A549 (cell line): ENCODE measurements around the gene ASTL. TPM values are rescaled to one million over a fixed set of nuclear protein-coding genes. Genes with fewer than 3 reads are reported as not detected.

Source experiments
- ATAC-seq, 2 experiments: fragments of 200-7000 bp in 1 of 2; fragments of >200 bp in 1 of 2; cut with Nextera tagmentation in 1 of 2; cut with Tn5 transposase in 1 of 2; 3 replicates each; pipeline versions ENCODE4 v1.8.0 to v1.9.1; 2018 to 2020; ENCODE audit warnings: mild to moderate bottlenecking in 1 of 2, moderate library complexity in 1 of 2
- CTCF ChIA-PET: fragments of 300-600 bp; sonication (Branson Sonifier 250); formaldehyde crosslinking; extraction: SDS; loops from one replicate; lab custom pipeline; 2021; ENCODE audit warnings: antibody characterized with exemption, inconsistent platforms; lab: Yijun Ruan, JAX
- POLR2A ChIA-PET: fragments of 350-600 bp; formaldehyde crosslinking; extraction: SDS; loops from one replicate; lab custom pipeline; 2021; ENCODE audit warnings: antibody characterized with exemption, inconsistent platforms; lab: Yijun Ruan, JAX
- DNase-seq, 2 experiments: peaks; one replicate each; pipeline versions ENCODE4 v3.0.0 to v3.0.0-alpha.2; 2011 to 2016; ENCODE audit warnings: low read depth in 1 of 2, low spot score in 1 of 2
- FAIRE-seq: peaks from 2 replicates; lab custom pipeline; 2011; peaks lifted over from hg19 to GRCh38; lab: Jason Lieb, UNC
- H3K27ac ChIP-seq, 2 experiments: fragments of >200 bp; sonication (Bioruptor Twin); formaldehyde crosslinking; 3 replicates each; pipeline ENCODE4 v1.5.1; 2016 to 2017
- H3K4me1 ChIP-seq: fragments of >200 bp; sonication (Bioruptor Twin); formaldehyde crosslinking; 3 replicates; pipeline ENCODE4 v1.6.1; 2016
- H3K4me2 ChIP-seq: fragments of >200 bp; sonication (Bioruptor Twin); formaldehyde crosslinking; 3 replicates; pipeline ENCODE4 v1.6.1; 2016
- H3K4me3 ChIP-seq: fragments of >200 bp; sonication (Bioruptor Twin); formaldehyde crosslinking; 3 replicates; pipeline ENCODE4 v1.5.1; 2016
- H3K9me3 ChIP-seq: fragments of >200 bp; sonication (Bioruptor Twin); formaldehyde crosslinking; 3 replicates; pipeline ENCODE4 v1.6.1; 2016
- CBX2 ChIP-seq: fragments of 200-600 bp; sonication (generic); IDR thresholded peaks from 2 replicates; pipeline ENCODE4 v1.6.1; 2016; ENCODE audit warnings: low read depth, mild to moderate bottlenecking, borderline replicate concordance
- ELK1 ChIP-seq: fragments of 150-350 bp; IDR thresholded peaks from 2 replicates; pipeline ENCODE4 v1.6.1; 2014; ENCODE audit warnings: low read depth, mild to moderate bottlenecking, low read length
- ESRRA ChIP-seq: fragments of 150-350 bp; IDR thresholded peaks from 2 replicates; pipeline ENCODE4 v1.6.1; 2014; ENCODE audit warnings: mild to moderate bottlenecking, low read length, borderline replicate concordance
- HEYL ChIP-seq: fragments of 250-450 bp; sonication (Bioruptor Pico); IDR thresholded peaks from 2 replicates; pipeline ENCODE4 v1.8.0; 2021; ENCODE audit warnings: mild to moderate bottlenecking, moderate library complexity
- HOXB13 ChIP-seq: fragments of 250-450 bp; sonication (Bioruptor Pico); IDR thresholded peaks from 2 replicates; pipeline ENCODE4 v1.5.0; 2020; ENCODE audit warnings: low read depth, mild to moderate bottlenecking, moderate library complexity
- JUNB ChIP-seq: fragments of >200 bp; sonication (Bioruptor Twin); formaldehyde crosslinking; IDR thresholded peaks from 2 replicates; pipeline ENCODE4 v1.6.1; 2016
- MAX ChIP-seq: IDR thresholded peaks from 2 replicates; pipeline ENCODE4 v1.6.1; 2012
- MAZ ChIP-seq: fragments of 150-350 bp; IDR thresholded peaks from 2 replicates; pipeline ENCODE4 v1.6.1; 2014; ENCODE audit warnings: antibody characterized with exemption, low read depth, low read length, borderline replicate concordance
- NR3C1 ChIP-seq: fragments of >200 bp; sonication (Bioruptor Twin); formaldehyde crosslinking; IDR thresholded peaks from 3 replicates; pipeline ENCODE4 v1.6.1; 2017
- PHF8 ChIP-seq: fragments of 200-600 bp; sonication (generic); IDR thresholded peaks from 2 replicates; pipeline ENCODE4 v1.6.1; 2016; ENCODE audit warnings: low read depth, mild to moderate bottlenecking, antibody characterized with exemption, moderate library complexity, borderline replicate concordance
- REST ChIP-seq: fragments of 200-600 bp; sonication (generic); IDR thresholded peaks from 2 replicates; pipeline ENCODE4 v1.6.1; 2016; ENCODE audit warnings: antibody characterized with exemption, mild to moderate bottlenecking, moderate library complexity
- USF2 ChIP-seq: fragments of 450-650 bp; IDR thresholded peaks from 2 replicates; pipeline ENCODE4 v1.6.1; 2014; ENCODE audit warnings: antibody characterized with exemption
- ZC3H11A ChIP-seq: fragments of 450-650 bp; IDR thresholded peaks from 2 replicates; pipeline ENCODE4 v1.6.1; 2014; ENCODE audit warnings: antibody characterized with exemption, mild to moderate bottlenecking
- ZSCAN20 ChIP-seq: fragments of 250-450 bp; sonication (Bioruptor Pico); IDR thresholded peaks from 2 replicates; pipeline ENCODE4 v1.8.0; 2022; ENCODE audit warnings: mild to moderate bottlenecking, moderate library complexity
- WGBS: methylation state at CpG from one replicate; pipeline ENCODE4 v1.1.6; 2017; ENCODE audit errors: missing lambda C conversion rate; 5-methylcytosine and 5-hydroxymethylcytosine counted together
- polyA plus RNA-seq, 4 experiments: library from polyadenylated mRNA; depleted of rRNA in 3 of 4; stranded (reverse); fragments of >200 nt; fragmentation: RNase III in 1 of 4; extraction: RNeasy Plus Mini Kit Qiagen cat#74134 plus additional on column Dnase treatment in 1 of 4; gene quantifications; 2 replicates in 3 of 4; 3 replicates in 1 of 4; pipeline ENCODE4 v1.2.3, GENCODE V29; 2011 to 2017

The ASTL gene
- polyA plus RNA-seq, 2 of the 4 experiments (the other 2 are of a cell fraction) = not detected

GRCh38 chr2:96105152-96105915, 33.0 kb downstream of the ASTL start:
- WGBS = 23% methylated on average over 3 of the region's 3 CpGs

GRCh38 chr2:96104487-96104861, 33.8 kb downstream of the ASTL start:
- ChIA-PET CTCF (interaction anchor here (15.3 kb wide), 1 partner anchor 10 kb away, joined by 126 read pairs; the partner anchor contains the start of gene ADRA2B), POLR2A (no interaction called here)
- ATAC-seq (no peak), DNase-seq (no peak), FAIRE-seq (no peak)
- no peak overlapping the region for H3K4me2 ChIP-seq
- peaks cover 12% of the 10 kb centered on the region for H3K9me3 ChIP-seq
- H3K27ac ChIP-seq = no peak overlapping the region
- H3K4me3 ChIP-seq = no peak overlapping the region
- 88% methylated on average over 4 of the region's 6 CpGs for WGBS
- no peak for TF ChIP-seq REST
- H3K4me1 ChIP-seq = no peaks in the 10 kb centered on the region

More at GRCh38 chr2:96105152-96105915, 33.0 kb downstream of the ASTL start:
- ATAC-seq (no peak), DNase-seq (no peak), FAIRE-seq (no peak)
- ChIA-PET POLR2A (no interaction called here), CTCF (interaction anchor here (15.3 kb wide), 1 partner anchor 9 kb away, joined by 126 read pairs; the partner anchor contains the start of gene ADRA2B)
- Histone ChIP-seq H3K4me2 (no peak overlapping the region), H3K9me3 (peaks cover 12% of the 10 kb centered on the region), H3K27ac (no peak overlapping the region), H3K4me1 (no peaks in the 10 kb centered on the region), H3K4me3 (no peak overlapping the region)
- TF ChIP-seq USF2 = no peak
- no peak for TF ChIP-seq ZSCAN20
- TF ChIP-seq ZC3H11A = no peak
- no peak for TF ChIP-seq MAX
- TF ChIP-seq CBX2 = no peak

- no peaks in the 10 kb centered on the region for H3K4me1 ChIP-seq
- no peak overlapping the region for H3K4me2 ChIP-seq
- WGBS = 51% methylated on average over 6 of the region's 6 CpGs
- no peak for TF ChIP-seq REST
- TF ChIP-seq NR3C1 = no peak
- no peak for TF ChIP-seq HOXB13 (CRISPR knock-in tag)
- no peak for TF ChIP-seq MAZ
- no peak for TF ChIP-seq ESRRA
- no peak for TF ChIP-seq JUNB
- no peak for TF ChIP-seq PHF8
- TF ChIP-seq ZSCAN20 = no peak
- no peak for TF ChIP-seq ELK1
- TF ChIP-seq HEYL (CRISPR knock-in tag) = no peak
- FAIRE-seq = no peak
- ChIA-PET POLR2A (no interaction called here), CTCF (interaction anchor here (15.3 kb wide), 1 partner anchor 11 kb away, joined by 126 read pairs; the partner anchor contains the start of gene ADRA2B)
- H3K9me3 ChIP-seq = peaks cover 12% of the 10 kb centered on the region
- H3K27ac ChIP-seq = no peak overlapping the region
- DNase-seq = no peak
- H3K4me3 ChIP-seq = no peak overlapping the region
- no peak for ATAC-seq
Observed at GRCh38 chr2:96103761-96104486, 34.4 kb downstream of the ASTL start.
